AG04449 (cell line): ENCODE data around the gene HIVEP2.

Experiments
- CTCF ChIA-PET: fragments of 350-600 bp; formaldehyde crosslinking; extraction: SDS; loops from one replicate; lab custom pipeline; 2021; ENCODE audit warnings: antibody characterized with exemption; lab: Yijun Ruan, JAX
- POLR2A ChIA-PET: fragments of 400-600, 350-600 bp; formaldehyde crosslinking; extraction: SDS; loops from one replicate; lab custom pipeline; 2020; ENCODE audit warnings: antibody characterized with exemption, inconsistent platforms; lab: Yijun Ruan, JAX
- DNase-seq: peaks from one replicate; pipeline ENCODE4 v3.0.0-alpha.2; 2010; ENCODE audit warnings: low read depth, low spot score
- H3K4me3 ChIP-seq: 2 replicates; pipeline ENCODE4 v1.5.1; 2011; ENCODE audit warnings: low read depth, mild to moderate bottlenecking, control low read depth, low read length
- CTCF ChIP-seq: IDR thresholded peaks from one replicate; pipeline ENCODE4 v1.5.1; 2011; ENCODE audit warnings: mild to moderate bottlenecking, moderate library complexity, low read length, control low read depth, inconsistent platforms; ENCODE audit not compliant: insufficient read depth; ENCODE audit errors: missing control alignments

Gene HIVEP2

DNA sequence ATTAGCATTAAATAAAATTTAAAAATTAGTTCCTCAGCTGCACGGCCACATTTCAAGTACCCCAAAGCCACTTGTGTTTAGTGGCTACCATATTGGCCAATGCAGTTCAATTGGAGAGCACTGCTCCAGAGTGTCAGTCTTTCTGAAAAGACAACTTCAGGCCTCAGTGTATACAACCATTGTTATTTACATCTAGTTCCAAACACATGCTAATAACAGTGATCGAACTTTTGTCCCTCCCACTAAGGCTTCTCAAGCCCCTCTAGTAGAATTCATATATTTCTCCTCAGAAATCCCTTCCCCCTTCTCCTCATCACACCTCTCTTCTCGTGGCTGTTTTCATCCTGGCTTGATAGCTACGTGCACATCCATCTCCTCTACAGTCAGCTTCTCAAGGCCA is 32.9 kb downstream of the HIVEP2 start:
- POLR2A ChIA-PET, result no interaction called here
- CTCF ChIA-PET, result no interaction called here
- TF ChIP-seq CTCF, result no peak
- H3K4me3 ChIP-seq, result no peak overlapping the region
- DNase-seq, result no peak

DNA sequence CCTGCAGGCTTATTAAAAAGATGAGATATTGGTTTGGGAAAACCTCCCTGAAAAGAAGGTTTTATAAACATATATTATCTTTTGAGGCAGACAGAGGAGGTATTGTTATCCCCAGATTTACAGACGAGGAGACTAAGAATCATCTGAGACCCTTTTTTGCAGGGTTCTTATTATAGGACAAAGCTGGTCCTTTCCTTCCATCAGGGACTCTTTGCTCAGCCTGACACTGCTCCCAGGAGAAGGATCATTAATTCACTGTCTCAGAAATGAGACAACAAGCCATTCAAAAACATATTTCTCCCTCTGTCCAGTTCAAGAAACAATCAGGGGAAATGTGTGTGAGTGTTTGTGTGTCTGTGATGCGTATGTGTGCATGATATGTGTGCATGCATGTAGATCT is 33.5 kb downstream of the HIVEP2 start:
- POLR2A ChIA-PET, result no interaction called here
- no peak overlapping the region for H3K4me3 ChIP-seq
- DNase-seq, result no peak
- no peak for TF ChIP-seq CTCF
- CTCF ChIA-PET, result no interaction called here

- ChIA-PET CTCF (no interaction called here), POLR2A (no interaction called here)
- no peak for DNase-seq
- no peak for TF ChIP-seq CTCF
- H3K4me3 ChIP-seq, result no peak overlapping the region
These were observed 35.3 kb downstream of the HIVEP2 start for GRCh38 chr6:142909686-142910085.

DNA sequence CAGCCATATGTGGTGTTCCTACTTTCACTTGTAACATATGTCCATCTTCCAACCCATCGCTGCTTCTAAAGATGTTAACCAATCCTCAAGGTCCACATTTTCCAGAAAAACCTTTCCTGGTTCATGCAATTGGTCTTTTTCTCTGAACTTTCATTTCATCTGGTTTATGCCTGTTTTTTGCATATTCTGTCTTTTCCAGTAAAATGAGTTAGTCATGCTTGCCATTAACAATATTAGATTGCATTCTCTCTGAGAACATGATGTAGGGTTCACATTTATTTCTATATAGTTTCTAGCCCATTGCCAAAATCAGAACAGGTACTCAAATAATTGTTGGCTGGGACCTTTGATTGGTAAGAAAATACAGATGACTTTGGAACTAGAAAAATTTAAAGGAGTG is 36.7 kb downstream of the HIVEP2 start:
- TF ChIP-seq CTCF, result no peak
- POLR2A ChIA-PET, result no interaction called here
- H3K4me3 ChIP-seq, result no peak overlapping the region
- no peak for DNase-seq
- CTCF ChIA-PET, result no interaction called here

GRCh38 chr6:142907544-142907943 is 37.4 kb downstream of the HIVEP2 start:
- TF ChIP-seq CTCF, result no peak
- POLR2A ChIA-PET, result interaction anchor here (0.7 kb wide), 1 partner anchor 231 kb away, joined by 3 read pairs; no protein-coding TSS in a partner anchor
- no peak for DNase-seq
- CTCF ChIA-PET, result no interaction called here
- H3K4me3 ChIP-seq, result no peak overlapping the region

DNA sequence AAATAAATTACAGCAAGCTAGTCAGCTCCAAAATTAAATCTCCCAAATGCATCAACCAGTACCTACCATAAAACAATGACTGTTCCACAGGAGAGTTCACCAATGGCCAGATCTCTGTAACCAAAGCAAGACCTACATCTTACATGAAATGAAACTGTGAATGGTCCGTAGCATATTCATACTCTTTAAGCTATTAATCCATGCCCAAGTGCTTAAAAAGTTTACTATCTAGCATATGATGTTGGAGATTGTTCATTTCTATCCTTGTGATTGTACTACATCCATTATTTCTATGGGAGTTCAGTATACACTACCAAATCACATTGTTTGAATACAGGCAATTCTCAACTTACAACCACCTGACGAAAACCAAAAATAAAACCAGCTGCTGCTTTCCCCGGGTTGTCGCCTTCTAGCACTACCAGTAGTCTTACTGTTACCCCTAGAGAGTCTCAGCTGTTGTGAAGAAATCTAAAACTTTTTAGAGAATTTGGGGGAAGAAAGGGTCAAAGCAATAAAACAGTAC is 38.0 kb downstream of the HIVEP2 start:
- CTCF ChIA-PET, result no interaction called here
- no peak overlapping the region for H3K4me3 ChIP-seq
- no peak for TF ChIP-seq CTCF
- POLR2A ChIA-PET, result interaction anchor here (0.7 kb wide), 1 partner anchor 231 kb away, joined by 3 read pairs; no protein-coding TSS in a partner anchor
- DNase-seq, result no peak
